NT2/D1 (cell line): ENCODE results near the gene RASGRP2.

ENCODE experiments used
- SUZ12 ChIP-seq: IDR thresholded peaks from 2 replicates; pipeline ENCODE4 v1.6.1; 2011; ENCODE audit not compliant: insufficient read length, insufficient read depth; ENCODE audit errors: extremely low read depth
- YY1 ChIP-seq: IDR thresholded peaks from 2 replicates; pipeline ENCODE4 v1.6.1; 2011; ENCODE audit not compliant: insufficient read length, insufficient read depth
- ZNF274 ChIP-seq: IDR thresholded peaks from 2 replicates; pipeline ENCODE4 v1.6.1; 2011; ENCODE audit warnings: mild to moderate bottlenecking, low read depth, low read length

DNA sequence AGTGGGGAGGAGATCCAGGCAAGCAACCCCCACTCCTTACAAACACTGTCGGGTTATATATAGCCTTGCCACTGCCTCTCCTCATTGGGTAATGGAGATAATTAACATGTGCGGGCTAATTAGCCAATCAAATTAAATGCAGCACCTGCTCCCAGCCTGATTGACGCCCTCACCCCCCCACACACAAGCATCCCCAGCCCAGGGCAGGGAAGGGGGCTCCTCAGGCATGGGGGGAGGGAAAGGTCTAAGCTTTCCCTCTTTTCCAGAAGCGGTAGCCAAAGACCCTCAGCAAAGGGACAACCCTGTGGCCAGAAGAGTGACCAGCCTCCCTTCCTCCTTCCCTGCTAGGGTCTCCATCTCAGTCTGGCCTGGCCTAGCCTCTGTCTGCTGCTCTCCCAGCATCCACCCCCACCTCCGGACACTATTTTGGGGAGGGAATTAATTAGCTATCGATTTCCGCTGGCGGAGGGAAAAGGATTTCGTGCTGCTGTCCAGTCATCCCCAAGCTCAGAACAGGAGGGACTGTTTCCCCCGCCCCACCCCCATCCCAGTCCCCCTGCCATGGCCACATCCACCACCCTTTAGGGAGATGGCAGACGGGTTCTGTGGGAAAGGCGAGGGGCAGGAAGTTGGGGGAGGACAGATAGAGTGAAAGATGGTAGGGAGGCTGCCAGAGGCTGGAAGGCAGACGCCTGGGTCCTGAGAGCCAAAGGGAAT is 28.0 kb downstream of the RASGRP2 start:
- TF ChIP-seq YY1 (no peak), ZNF274 (no peak), SUZ12 (no peak)
